ENCODE data around the gene BCAM.

DNA sequence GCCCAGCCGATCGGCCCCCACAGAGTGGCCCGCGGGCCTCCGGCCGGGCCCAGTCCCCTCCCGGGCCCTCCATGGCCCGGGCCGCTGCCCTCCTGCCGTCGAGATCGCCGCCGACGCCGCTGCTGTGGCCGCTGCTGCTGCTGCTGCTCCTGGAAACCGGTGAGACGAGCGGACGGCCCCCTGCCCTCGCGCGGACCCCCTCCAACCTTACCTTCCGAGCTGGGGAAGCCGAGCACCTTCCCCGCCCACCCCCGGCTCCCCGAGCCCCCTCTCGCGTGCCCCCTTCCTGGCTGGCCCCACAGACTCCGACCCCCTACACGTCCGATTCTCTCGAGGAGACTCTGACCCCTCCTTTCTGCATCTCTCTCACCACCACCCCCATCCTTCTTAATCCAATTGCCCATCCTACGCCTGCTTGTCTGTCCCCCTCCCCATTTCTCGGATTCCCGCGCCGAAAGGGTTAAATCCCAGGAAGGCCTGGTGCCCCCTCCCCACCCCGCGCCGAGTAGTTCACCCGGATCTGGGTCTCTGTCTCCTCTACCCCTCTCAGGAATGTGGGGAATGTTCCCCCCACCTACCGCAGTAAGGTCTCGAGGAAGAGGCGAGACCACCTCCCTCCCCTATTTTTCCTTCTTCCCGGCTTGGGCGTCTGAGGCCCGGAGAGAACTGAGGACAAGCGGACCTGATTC, 37.7 kb downstream of the BCAM start:
- TF ChIP-seq GATA2 (IDR thresholded peaks at IDR 0.05; ENCODE audit: low read depth, low read length) (no peak), GATA3 (IDR thresholded peaks at IDR 0.05; ENCODE audit: low read depth, low read length) (no peak)
